H9 (cell line): ENCODE data around the gene SPDYE4. TPM values are rescaled to one million over a fixed set of nuclear protein-coding genes. Genes with fewer than 3 reads are reported as not detected.

Source experiments
- DNase-seq: peaks from one replicate; pipeline ENCODE4 v3.0.0-alpha.2; 2017
- H2AFZ ChIP-seq: one replicate; pipeline ENCODE4 v1.6.1; 2013; ENCODE audit warnings: mild to moderate bottlenecking, low read length, control low read depth, moderate library complexity
- H2AK5ac ChIP-seq: 2 replicates; pipeline ENCODE4 v1.6.1; 2013; ENCODE audit warnings: low read length, control low read depth, mixed read lengths; ENCODE audit not compliant: insufficient read length
- H2BK120ac ChIP-seq: one replicate; pipeline ENCODE4 v1.6.1; 2013; ENCODE audit warnings: low read depth, mild to moderate bottlenecking, low read length, control low read depth, inconsistent platforms; ENCODE audit not compliant: poor library complexity, severe bottlenecking
- H2BK12ac ChIP-seq: 2 replicates; pipeline ENCODE4 v1.6.1; 2013; ENCODE audit warnings: low read length, control low read depth, mixed read lengths, low read depth; ENCODE audit not compliant: insufficient read length
- H2BK15ac ChIP-seq: 2 replicates; pipeline ENCODE4 v1.6.1; 2013; ENCODE audit warnings: low read depth, low read length, control low read depth
- H2BK20ac ChIP-seq: one replicate; pipeline ENCODE4 v1.6.1; 2013; ENCODE audit warnings: low read depth, mild to moderate bottlenecking, low read length, control low read depth, inconsistent platforms; ENCODE audit not compliant: poor library complexity, severe bottlenecking
- H2BK5ac ChIP-seq: 2 replicates; pipeline ENCODE4 v1.6.1; 2013; ENCODE audit warnings: low read length, control low read depth, mixed read lengths; ENCODE audit not compliant: insufficient read length
- H3K14ac ChIP-seq: 2 replicates; pipeline ENCODE4 v1.6.1; 2013; ENCODE audit warnings: low read length, control low read depth; ENCODE audit not compliant: insufficient read depth
- H3K18ac ChIP-seq: 2 replicates; pipeline ENCODE4 v1.6.1; 2013; ENCODE audit warnings: low read depth, mild to moderate bottlenecking, mixed read lengths, low read length, control low read depth; ENCODE audit not compliant: insufficient read length
- H3K23ac ChIP-seq: 2 replicates; pipeline ENCODE4 v1.6.1; 2013; ENCODE audit warnings: low read length, control low read depth, mixed read lengths, low read depth; ENCODE audit not compliant: insufficient read length
- H3K23me2 ChIP-seq: 2 replicates; pipeline ENCODE4 v1.6.1; 2013; ENCODE audit warnings: low read depth, mild to moderate bottlenecking, mixed read lengths, low read length, control low read depth; ENCODE audit not compliant: insufficient read length, poor library complexity, severe bottlenecking
- H3K27ac ChIP-seq: 2 replicates; pipeline ENCODE4 v1.5.1; 2013; ENCODE audit warnings: low read length, control low read depth, mixed read lengths, low read depth; ENCODE audit not compliant: insufficient read length
- H3K27me3 ChIP-seq: 2 replicates; pipeline ENCODE4 v1.6.1; 2013; ENCODE audit warnings: low read length, control low read depth, inconsistent platforms; ENCODE audit not compliant: insufficient read depth
- H3K4ac ChIP-seq: 2 replicates; pipeline ENCODE4 v1.6.1; 2013; ENCODE audit warnings: low read depth, mild to moderate bottlenecking, control low read depth, inconsistent platforms, low read length, moderate library complexity
- H3K4me1 ChIP-seq: 2 replicates; pipeline ENCODE4 v1.6.1; 2013; ENCODE audit warnings: low read length, control low read depth, inconsistent platforms; ENCODE audit not compliant: insufficient read depth
- H3K4me2 ChIP-seq: 2 replicates; pipeline ENCODE4 v1.6.1; 2013; ENCODE audit warnings: low read length, control low read depth, mixed read lengths; ENCODE audit not compliant: insufficient read length, insufficient read depth
- H3K56ac ChIP-seq: 2 replicates; pipeline ENCODE4 v1.6.1; 2013; ENCODE audit warnings: low read depth, mild to moderate bottlenecking, mixed read lengths, low read length, control low read depth; ENCODE audit not compliant: insufficient read length
- H3K79me1 ChIP-seq: 2 replicates; pipeline ENCODE4 v1.6.1; 2013; ENCODE audit warnings: low read depth, mild to moderate bottlenecking, moderate library complexity, low read length, control low read depth, inconsistent platforms; ENCODE audit not compliant: insufficient read depth, poor library complexity, severe bottlenecking
- H3K79me2 ChIP-seq: 2 replicates; pipeline ENCODE4 v1.6.1; 2013; ENCODE audit warnings: low read length, control low read depth, inconsistent platforms; ENCODE audit not compliant: insufficient read depth
- H3K9ac ChIP-seq: 2 replicates; pipeline ENCODE4 v1.6.1; 2013; ENCODE audit warnings: low read length, control low read depth, mixed read lengths; ENCODE audit not compliant: insufficient read length; ENCODE audit errors: extremely low read depth
- H3K9me3 ChIP-seq: one replicate; pipeline ENCODE4 v1.6.1; 2013; ENCODE audit warnings: low read depth, low read length, inconsistent platforms; ENCODE audit not compliant: control insufficient read depth
- H3T11ph ChIP-seq: one replicate; pipeline ENCODE4 v1.6.1; 2013; ENCODE audit warnings: mild to moderate bottlenecking, low read length, control low read depth, inconsistent platforms
- H4K20me1 ChIP-seq: one replicate; pipeline ENCODE4 v1.6.1; 2013; ENCODE audit not compliant: control insufficient read depth, insufficient read length, insufficient read depth
- H4K5ac ChIP-seq: 2 replicates; pipeline ENCODE4 v1.6.1; 2013; ENCODE audit warnings: low read depth, mild to moderate bottlenecking, mixed read lengths, low read length, control low read depth; ENCODE audit not compliant: insufficient read length
- H4K8ac ChIP-seq: replicated peaks from 2 replicates; pipeline ENCODE4 v1.6.1; 2013; ENCODE audit warnings: low read length, control low read depth, mixed read lengths, low read depth; ENCODE audit not compliant: insufficient read length
- H4K91ac ChIP-seq: 2 replicates; pipeline ENCODE4 v1.6.1; 2013; ENCODE audit warnings: low read depth, mild to moderate bottlenecking, moderate library complexity, mixed read lengths, low read length, control low read depth; ENCODE audit not compliant: insufficient read length
- H3K27ac Mint-ChIP-seq, 3 experiments: 2 replicates in 2 of 3; 3 replicates in 1 of 3; pipeline ENCODE4 v1.8.0; 2020 to 2021; ENCODE audit warnings: mixed read lengths in 3 of 3, mild to moderate bottlenecking in 1 of 3, moderate library complexity in 1 of 3
- H3K27me3 Mint-ChIP-seq: 2 replicates; pipeline ENCODE4 v1.8.0; 2021; ENCODE audit warnings: low read depth, mild to moderate bottlenecking, moderate library complexity, mixed read lengths
- H3K36me3 Mint-ChIP-seq, 3 experiments: 2 replicates in 2 of 3; 3 replicates in 1 of 3; pipeline ENCODE4 v1.8.0; 2020 to 2021; ENCODE audit warnings: low read depth in 3 of 3, mixed read lengths in 3 of 3; ENCODE audit not compliant: insufficient read depth in 1 of 3
- H3K4me1 Mint-ChIP-seq, 2 experiments: 2 replicates each; pipeline ENCODE4 v1.8.0; 2020; ENCODE audit warnings: mixed read lengths in 2 of 2
- H3K4me3 Mint-ChIP-seq, 2 experiments: 2 replicates in 1 of 2; 3 replicates in 1 of 2; pipeline ENCODE4 v1.8.0; 2020 to 2021; ENCODE audit warnings: mild to moderate bottlenecking in 2 of 2, mixed read lengths in 2 of 2, moderate library complexity in 1 of 2
- H3K9me3 Mint-ChIP-seq, 2 experiments: 2 replicates in 1 of 2; 3 replicates in 1 of 2; pipeline ENCODE4 v1.8.0; 2020; ENCODE audit warnings: mild to moderate bottlenecking in 2 of 2, mixed read lengths in 2 of 2, moderate library complexity in 1 of 2
- WGBS: extraction: QIAGEN DNeasy Blood & Tissue Kit; methylation state at CpG from one replicate; pipeline ENCODE4 v1.1.7; 2013; ENCODE audit warnings: missing lambda C conversion rate, low lambda C conversion rate, mixed read lengths; ENCODE audit not compliant: insufficient read length; ENCODE audit errors: extremely low coverage; 5-methylcytosine and 5-hydroxymethylcytosine counted together
- total RNA-seq: library from RNA; stranded (reverse); gene quantifications from 2 replicates; pipeline ENCODE4 v1.2.1, GENCODE V29; 2021
- TF ChIP-seq, protein P1 (sequence below): fragments of 200-600 bp; sonication (generic); conservative IDR thresholded peaks from 3 replicates; pipeline ENCODE4 v1.8.0; 2021; ENCODE audit warnings: antibody characterized with exemption, mild to moderate bottlenecking

SPDYE4 gene
- total RNA-seq, 1 experiment from 2014 or later, result not detected

DNA sequence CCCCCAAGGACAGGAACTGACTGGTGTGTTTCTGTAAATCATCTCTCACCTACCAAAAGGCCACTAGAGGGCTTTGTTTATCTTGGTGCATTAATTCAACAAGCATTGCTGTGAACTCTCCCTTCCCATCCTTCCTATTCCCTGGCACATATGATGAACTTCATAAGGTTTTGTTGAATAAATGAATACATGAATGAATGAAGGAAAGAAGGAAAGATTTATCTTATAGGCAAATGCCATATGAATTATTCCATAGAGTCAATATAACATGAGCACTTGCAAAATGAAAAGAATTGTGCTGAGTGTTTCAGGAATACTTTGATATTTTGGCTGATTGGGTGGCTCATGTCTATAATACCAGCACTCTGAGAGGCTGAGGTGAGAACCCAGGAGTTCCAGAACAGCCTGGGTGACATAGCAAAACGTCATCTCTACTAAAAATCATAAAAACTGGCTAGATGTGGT, 4.3 kb downstream of the SPDYE4 start:
- Histone ChIP-seq H3K18ac (no peak overlapping the region), H3T11ph (no peak overlapping the region), H4K8ac (no peak overlapping the region), H3K4me1 (no peaks in the 10 kb centered on the region), H2BK15ac (no peak overlapping the region), H3K4me2 (no peak overlapping the region), H3K79me1 (no peaks in the 10 kb centered on the region), H3K14ac (no peak overlapping the region), H3K79me2 (no peaks in the 10 kb centered on the region), H4K20me1 (no peaks in the 10 kb centered on the region), H3K27me3 (no peaks in the 10 kb centered on the region), H3K56ac (no peak overlapping the region), H3K23ac (no peak overlapping the region), H2AFZ (no peak overlapping the region), H2BK5ac (no peak overlapping the region), H3K9me3 (no peaks in the 10 kb centered on the region), H2BK120ac (no peak overlapping the region), H3K27ac (no peak overlapping the region), H3K4ac (no peak overlapping the region), H2BK20ac (no peak overlapping the region), H2BK12ac (no peak overlapping the region), H4K5ac (no peak overlapping the region), H2AK5ac (no peak overlapping the region), H3K23me2 (no peaks in the 10 kb centered on the region), H3K9ac (no peak overlapping the region), H4K91ac (no peak overlapping the region)
- H3K27ac Mint-ChIP-seq, result no peak overlapping the region
- DNase-seq, result no peak
- no peaks in the 10 kb centered on the region; a peak in 1 of 7 replicates for H3K36me3 Mint-ChIP-seq
- peaks cover 10 to 12% of the 10 kb centered on the region in 2 experiments for H3K4me1 Mint-ChIP-seq
- no CpG with 5 or more reads among the region's 1 CpG for WGBS
- TF ChIP-seq, protein P1, sequence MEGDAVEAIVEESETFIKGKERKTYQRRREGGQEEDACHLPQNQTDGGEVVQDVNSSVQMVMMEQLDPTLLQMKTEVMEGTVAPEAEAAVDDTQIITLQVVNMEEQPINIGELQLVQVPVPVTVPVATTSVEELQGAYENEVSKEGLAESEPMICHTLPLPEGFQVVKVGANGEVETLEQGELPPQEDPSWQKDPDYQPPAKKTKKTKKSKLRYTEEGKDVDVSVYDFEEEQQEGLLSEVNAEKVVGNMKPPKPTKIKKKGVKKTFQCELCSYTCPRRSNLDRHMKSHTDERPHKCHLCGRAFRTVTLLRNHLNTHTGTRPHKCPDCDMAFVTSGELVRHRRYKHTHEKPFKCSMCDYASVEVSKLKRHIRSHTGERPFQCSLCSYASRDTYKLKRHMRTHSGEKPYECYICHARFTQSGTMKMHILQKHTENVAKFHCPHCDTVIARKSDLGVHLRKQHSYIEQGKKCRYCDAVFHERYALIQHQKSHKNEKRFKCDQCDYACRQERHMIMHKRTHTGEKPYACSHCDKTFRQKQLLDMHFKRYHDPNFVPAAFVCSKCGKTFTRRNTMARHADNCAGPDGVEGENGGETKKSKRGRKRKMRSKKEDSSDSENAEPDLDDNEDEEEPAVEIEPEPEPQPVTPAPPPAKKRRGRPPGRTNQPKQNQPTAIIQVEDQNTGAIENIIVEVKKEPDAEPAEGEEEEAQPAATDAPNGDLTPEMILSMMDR, result peak; percentile 67
- H3K4me3 Mint-ChIP-seq, result no peak overlapping the region
- no peaks in the 10 kb centered on the region for H3K9me3 Mint-ChIP-seq
- H3K27me3 Mint-ChIP-seq, result peaks cover 18% of the 10 kb centered on the region
